GM18868 (cell line): ENCODE measurements around the gene SLC24A3.
"Not testable (repeated sequence)": the region's sequence is repeated elsewhere in the genome, so short reads cannot be mapped to it uniquely, and the experiment has no call there.

Experiments used
- ATAC-seq: cut with Tn5 transposase; IDR thresholded peaks from one replicate; pipeline ENCODE4 v1.9.1; 2021; ENCODE audit warnings: mild to moderate bottlenecking, moderate library complexity; ENCODE audit not compliant: unreplicated experiment

SLC24A3 gene

DNA sequence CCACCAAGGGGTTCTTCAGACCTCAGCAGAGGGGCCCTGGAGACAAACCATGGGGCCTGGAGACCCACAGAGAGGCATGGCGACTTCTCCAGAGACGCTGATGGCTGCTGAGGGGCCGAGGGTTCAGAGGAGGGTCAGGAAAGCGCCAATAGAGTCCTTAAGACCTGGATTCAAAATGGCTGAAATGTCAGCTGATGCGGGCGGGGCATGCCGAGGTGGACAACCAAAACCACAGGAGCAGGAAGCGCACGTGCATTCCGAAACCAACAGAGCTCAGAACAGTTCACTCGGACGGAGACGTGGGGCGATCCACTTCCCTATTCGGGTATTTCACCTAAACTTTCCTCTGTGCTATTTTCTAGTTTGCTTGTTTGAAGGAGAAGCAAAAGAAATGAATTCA, 445.7 kb downstream of the SLC24A3 start:
- ATAC-seq: peak; percentile 83

DNA sequence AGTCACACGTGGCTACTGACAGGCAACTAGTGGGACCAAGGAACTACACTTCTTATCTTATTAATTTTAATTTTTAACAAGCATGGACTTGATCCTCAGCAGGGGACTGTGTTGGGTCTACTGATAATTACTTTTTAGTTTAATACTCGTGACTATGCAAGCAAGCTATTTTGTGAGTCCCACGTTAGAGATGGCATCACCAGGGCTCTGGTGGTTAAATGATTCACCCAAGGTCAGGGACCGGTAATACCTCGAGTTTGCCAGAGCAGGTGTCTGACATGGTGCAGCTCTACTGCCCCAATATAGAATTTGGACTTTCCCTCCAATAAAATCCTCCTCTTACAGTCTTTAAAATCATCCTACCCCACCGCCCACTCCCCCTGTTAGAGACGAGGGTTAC, 447.0 kb downstream of the SLC24A3 start:
- peak; percentile 57 for ATAC-seq

DNA sequence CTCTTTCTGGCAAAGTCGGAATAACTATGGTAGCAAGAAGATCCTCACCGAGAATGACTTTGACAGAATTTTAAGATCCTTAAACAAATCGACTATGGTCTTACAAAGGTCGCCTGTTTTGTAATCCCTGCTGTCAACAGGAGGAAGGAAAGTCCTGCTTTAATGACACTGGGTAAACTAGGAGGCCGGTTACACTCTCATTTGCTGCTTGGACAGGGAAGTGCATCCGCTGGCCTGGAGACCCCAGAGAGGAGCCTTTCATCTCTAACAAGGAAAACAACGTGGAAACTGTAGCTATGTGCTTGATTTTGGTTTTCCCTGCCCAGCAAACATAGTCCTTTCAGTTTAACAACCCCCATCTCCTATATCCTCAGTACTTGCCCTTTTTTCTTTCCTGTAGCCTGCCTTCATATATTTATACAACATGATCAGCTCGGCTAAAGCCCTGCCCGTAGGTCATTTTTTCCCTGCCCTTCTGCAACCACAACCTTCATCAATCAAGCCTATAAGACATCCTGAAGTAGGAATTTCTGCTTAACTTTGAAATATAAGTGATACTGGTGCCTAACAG, 448.5 kb downstream of the SLC24A3 start:
- ATAC-seq: no peak

DNA sequence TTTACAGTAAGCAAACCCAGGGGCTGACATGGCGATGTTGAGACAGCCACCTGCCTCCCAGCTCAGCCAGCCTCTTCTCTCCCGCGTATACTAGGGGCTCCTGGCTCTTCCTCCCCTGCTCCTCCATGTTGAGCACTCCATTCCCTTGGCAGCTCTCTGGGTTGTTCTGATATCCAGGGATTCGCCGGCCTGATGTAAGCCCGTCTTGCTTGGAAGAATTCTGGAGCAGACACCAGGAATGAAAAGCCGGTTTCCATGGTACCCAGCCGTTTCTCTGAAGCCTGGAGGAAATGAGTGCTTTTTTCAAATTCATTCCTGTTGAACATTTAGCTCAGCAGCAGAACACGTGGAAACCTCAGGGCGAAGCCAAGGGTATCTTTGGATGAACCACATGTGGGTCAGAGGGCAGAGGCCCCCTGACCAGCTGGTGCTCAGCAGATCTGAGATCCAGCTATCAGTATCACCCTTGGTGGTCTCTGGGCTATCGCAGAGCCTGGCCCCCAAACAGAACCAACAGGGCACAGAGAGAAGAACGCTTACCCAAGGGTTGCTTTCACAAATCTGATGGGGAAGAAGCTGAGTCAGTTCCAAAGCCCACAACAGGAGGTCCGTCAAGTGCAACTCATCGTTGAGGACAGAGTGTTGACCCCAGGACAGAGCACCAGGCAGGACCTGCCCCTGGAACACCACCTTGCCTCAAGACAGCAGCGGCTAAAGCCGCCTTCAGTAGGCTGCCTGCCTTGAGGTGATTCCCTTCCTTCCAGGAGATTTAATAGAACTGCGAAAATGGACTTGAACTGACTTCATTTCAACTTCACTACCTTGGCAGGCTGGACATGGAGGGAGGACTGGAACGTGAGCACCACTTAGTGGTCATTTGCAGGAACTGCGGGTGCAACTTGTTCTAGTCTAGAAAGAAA, 449.5 kb downstream of the SLC24A3 start:
- peak; percentile 24 for ATAC-seq

DNA sequence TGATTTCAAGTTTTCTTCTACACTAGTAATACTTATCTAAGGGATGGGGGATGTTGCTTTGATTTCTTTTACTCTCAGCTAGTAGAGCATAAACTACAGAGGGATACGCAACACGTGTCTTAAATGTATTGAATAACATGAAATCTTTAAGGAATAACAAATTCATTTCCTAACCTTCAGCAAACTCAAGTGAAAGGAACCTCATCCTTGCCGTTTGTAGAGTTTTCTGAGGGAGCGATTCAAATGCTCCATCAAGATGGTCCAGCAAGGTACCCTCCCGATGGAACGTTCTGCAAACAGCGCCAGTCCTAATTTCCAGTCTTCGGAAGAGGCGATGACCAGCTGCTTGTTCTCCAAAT, 450.2 kb downstream of the SLC24A3 start:
- ATAC-seq: no peak

DNA sequence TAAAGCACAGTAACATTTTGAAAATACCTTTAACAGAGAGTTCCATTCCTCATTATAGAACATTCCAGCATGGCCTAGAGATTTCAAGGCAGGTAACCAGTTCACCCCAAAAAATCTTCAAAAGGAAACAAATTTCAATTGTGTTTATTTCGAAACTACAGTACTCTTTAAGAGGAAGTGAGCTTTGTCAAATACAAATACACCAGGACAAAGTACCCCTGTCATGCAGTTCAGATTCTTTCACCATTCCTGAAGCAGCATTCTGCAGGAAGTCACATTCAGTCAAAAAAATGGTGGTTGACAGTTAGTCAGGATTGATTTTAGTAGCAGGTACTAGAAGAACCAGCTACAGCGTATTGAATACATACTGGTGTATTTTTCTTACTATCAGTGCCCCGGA, 456.0 kb downstream of the SLC24A3 start:
- no peak for ATAC-seq

DNA sequence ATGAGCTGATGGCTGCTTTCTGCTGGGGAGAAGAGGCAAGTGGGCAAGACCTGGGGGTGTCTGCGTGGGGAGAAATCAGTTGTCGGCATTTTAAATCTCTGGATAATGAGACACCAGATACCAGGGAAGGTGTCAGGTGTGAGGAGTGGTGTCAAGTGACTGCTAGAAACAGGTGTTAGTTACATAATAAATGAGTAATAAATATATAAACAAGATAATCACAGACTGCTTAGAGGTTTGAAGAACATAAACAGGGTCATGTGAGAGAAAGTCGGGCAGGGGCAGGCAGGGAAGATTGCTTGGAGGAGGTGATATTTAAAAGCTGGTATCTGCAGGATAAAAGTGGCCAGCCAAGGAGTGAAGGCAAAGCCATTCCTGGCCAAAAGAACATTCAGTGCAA, 458.4 kb downstream of the SLC24A3 start:
- no peak for ATAC-seq

DNA sequence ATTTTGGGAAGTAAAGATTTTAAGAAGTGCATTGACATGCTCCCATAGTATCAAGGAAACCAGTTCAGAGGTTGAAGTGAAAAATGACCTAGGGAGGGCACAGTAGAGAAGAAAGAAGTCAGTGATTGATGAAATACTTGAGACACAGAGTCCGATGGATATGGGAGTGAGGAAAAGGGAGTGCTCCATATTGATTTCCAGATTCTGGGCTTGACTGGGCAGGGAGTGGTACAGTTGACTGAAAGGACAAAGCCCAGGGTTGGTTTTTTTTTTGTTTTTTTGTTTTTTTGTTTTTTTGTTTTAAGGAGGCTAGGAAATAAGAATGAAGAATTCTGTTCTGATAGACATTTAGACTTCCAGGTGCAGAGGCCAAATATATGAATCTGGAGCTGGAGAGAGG, 458.9 kb downstream of the SLC24A3 start:
- ATAC-seq: no peak

DNA sequence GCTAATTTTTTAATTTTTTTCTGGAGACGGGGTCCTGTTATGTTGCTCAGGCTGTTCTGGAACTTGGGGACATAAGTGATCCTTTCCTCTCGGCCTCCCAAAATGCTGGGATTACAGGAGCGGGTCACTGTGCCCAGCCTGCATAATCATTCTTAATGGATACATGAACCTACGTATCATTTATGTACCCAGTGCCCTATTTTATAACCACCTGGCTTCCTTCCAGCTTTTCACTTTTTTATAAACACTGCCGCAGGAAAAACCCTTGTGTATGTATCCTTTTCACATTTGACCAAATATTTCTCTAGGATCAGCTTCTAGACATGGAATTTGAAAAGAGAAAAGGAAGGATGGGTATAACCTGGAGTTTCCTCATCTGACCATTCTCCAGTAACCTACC, 460.1 kb downstream of the SLC24A3 start:
- no peak for ATAC-seq

DNA sequence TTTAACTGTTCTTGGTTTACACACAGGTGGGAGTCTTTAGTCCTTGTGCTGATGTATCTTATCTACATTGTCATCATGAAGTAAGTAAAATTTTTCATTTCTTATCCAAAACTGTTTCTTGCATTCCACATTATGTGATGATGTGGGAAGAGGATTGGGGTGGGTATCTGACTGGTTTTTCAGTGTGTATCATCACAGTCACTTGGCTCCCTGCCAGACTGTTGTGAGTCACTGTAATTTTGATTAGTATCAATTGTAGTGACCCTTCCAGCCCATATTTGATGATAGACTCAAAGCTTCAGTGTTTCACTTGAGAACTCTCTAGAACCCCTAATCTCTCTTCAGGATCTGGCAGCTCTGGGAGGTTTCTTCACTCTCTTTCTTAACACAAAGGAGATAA, 461.1 kb downstream of the SLC24A3 start:
- ATAC-seq: no peak

DNA sequence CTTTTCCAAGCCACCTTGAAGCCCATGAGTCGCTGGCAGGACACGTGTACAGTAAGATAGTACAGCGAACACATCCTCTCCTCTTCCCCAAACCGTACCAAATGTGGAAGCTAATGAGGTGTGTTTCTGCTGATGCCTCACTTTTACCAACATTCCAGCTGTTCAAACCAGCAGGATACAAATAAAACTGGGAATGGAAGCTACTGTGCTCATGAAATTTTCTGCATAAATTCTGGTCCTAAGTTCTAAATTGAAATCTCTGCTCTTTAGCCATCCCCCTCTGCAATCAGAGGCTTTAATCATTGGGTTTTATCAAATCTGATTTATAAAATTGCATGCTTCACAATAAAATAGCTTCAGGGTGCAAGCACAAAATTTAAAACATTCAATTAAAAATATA, 463.8 kb downstream of the SLC24A3 start:
- no peak for ATAC-seq

DNA sequence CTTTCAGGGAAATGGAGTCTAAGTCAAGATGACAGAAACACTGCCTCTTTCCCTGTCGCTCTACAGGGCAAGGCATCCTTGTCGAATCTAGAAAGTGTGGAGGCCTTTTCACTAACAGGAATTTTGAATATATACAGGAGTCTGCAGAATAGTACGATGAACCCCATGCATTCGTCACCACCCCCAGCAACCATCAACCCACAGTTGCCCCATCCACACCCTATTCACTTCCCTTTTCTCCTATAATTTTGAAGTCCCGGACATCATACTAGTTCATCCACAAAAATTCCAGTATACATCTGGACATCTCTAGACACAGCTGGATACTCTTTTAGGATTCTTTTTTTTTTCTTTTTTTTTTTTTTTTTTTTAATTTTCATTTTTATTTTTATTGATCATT, 464.9 kb downstream of the SLC24A3 start:
- no peak for ATAC-seq

DNA sequence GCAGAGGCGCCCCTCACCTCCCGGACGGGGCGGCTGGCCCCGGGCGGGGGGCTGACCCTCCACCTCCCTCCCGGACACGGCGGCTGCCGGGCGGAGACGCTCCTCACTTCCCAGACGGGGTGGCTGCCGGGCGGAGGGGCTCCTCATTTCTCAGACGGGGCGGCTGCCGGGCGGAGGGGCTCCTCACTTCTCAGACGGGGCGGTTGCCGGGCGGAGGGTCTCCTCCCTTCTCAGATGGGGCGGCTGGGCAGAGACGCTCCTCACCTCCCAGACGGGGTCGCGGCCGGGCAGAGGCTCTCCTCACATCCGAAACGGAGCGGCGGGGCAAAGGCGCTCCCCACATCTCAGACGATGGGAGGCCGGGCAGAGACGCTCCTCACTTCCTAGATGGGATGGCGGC, 466.1 kb downstream of the SLC24A3 start:
- not testable (repeated sequence) for ATAC-seq

DNA sequence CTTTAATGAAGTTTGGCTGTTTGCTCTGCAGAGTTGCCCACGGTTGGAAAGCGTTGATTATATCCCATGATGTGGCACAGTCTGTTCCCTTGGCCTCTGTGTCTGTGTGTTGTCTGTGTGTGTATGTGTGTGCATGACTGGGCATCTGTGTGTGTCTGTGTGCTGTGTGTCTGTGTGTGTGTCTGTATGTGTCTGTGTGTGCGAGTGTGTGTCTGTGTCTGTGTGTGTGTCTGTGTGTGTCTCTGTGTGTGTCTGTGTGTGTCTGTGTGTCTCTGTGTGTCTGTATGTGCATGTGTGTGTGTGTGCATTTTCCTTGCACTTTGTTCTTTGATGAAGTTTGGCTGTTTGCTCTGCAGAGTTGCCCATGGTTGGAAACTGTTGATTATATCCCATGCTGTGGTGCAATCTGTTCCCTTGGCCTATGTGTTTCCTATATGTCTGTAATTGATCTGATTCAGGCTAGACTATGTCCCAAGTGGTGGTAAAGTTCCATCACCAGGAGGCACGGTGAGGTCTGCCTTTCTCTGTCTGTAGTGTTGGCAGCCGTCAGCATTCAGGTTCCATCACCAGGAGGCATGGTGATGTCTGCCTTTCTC, 467.6 kb downstream of the SLC24A3 start:
- ATAC-seq: no peak

DNA sequence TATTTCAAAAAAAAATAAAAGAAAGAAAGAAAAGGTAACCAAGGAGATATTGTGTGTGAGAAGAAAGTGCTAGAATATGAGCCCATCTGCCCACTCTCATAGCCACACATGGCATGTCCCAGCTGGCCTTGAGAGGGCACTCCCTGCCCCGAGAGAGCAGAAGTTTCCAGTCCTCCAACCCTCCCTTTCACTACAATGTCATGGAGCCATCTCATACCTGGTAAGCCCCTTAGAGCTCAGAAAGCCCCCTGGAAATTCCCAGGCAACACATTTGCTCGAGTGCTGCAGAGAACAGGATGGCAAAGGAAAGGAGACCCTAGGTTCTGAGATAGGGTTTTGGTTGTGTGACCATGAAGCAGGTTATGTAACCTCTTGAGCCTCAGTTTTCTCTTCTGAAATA, 469.8 kb downstream of the SLC24A3 start:
- peak; percentile 72 for ATAC-seq

DNA sequence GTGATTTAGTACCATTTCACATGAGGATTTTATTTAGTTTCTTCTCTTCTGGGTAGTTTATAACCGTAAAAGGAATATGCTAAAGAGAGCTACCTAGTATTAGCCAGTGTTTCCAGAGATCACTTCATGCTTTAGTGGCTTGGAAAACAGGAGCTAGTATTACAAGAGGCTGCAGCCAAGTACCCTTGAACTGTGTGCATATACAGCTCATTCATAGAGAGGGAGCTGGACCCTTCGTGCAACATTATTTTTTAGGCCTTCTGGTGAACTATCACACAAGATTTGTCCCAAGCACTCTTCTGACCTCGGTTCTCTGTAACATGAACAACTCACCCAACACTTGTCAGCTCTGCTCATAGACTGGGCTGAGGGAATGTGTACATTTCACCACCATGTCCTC, 470.7 kb downstream of the SLC24A3 start:
- ATAC-seq: no peak

DNA sequence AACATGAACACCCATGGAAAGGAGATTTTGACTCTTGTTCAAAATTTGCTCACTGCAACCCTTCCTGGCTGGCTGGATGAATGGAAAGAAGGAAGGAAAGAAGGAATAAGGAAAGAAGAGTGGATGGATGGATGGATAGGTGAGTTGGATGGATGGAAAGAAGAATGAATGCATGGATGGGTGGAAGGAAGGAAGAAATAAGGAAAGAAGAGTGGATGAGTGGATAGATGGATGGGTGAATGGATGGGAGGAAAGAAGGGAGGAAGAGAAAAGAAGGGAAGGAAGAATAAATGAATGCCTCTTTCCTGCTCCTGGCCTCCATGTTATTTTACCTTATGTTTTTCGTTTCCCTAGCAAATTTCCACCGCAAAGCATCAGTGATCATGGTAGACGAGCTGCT, 471.4 kb downstream of the SLC24A3 start:
- no peak for ATAC-seq

DNA sequence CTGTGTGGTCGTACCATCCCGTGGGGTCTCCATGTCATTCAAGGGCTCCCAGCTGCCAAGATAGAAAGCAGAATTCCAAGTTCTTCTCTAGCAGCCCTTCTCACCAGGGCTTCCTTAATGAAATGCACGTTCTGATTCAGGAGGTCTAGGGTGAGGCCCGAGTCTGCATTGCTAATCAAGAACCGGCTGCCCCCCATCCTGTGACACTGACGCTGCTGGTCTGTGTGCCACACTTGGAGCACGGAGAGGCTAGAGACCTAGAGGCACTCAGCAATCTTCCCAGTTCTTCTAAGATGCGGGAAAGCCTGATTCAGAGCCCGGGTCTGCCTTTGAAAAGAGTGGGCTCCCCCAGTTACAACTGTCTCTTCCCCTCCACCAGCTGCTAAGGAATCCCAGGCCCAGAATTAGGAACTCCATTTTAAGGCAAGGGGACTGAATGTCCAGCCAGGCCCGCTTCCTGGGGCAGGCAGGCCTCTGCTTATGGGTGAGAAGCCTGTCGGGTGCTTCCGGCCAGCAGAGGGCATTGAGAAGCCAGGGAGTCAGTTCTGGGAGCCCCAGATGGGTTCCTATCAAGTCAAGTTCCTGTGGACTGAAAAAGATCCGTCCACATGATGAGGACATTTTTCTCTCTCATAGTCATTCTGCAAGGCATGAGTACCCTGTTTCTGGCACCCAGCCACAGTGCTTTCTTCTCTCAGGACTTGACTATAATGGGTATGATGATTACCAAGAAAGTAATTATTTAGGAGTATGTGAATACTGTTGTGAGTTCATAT, 475.8 kb downstream of the SLC24A3 start:
- no peak for ATAC-seq

DNA sequence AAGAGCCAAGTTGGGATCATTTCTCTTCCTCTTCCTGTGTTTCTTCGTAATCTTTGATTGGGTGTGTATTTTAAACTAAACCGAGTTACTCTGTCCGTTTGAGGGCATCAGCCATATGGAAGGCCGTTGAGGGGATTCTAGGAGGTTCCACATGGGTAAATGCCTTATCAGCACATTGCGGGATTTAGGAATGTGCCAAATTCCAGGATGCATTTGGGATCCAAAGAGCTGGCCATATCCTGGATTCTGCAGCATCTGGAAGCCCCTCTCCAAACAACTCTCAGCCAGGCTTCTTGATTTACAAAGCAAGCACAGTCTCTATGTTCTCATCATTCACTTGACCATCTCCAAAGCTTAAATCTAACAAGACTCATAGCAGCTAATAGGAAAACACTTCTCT, 478.0 kb downstream of the SLC24A3 start:
- ATAC-seq: no peak

DNA sequence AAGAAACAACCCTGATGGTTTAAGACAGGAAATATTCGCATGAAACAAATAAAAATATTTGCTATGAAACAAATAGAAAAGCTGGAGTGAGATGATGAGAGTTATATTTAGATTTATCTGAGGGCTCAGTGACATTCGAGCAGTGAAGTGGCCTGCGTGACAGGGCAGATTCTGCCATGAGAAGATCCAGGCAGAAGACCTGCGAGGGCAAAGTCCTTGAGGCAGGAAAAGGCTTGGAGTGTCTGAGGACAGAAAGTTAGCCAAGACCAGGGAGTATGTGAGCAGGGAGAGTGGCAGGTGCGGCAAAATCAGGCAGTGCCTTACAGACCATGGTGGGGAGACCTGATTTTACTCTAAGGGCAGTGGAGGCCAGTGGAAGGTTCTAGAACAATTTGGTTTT, 478.7 kb downstream of the SLC24A3 start:
- ATAC-seq: no peak

DNA sequence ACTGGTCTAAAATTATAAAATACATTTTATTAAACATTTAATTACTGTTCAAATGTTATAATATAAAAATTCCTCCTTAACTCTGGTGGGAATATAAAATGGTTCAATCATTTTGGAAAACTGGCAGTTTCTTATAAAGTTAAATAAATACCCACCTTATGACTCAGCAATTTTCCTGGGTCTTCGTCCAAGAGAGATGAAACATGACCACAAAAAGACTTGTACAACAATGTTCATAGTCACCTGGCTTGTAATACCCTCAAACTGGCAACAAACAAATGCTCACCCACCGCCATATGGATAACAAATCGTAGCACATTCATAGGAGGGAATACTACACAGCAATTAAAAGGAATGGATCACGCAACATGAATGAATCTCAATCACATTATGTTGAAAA, 479.7 kb downstream of the SLC24A3 start:
- ATAC-seq: no peak
